Measurements from ENCODE around the gene CTU2.

DNA sequence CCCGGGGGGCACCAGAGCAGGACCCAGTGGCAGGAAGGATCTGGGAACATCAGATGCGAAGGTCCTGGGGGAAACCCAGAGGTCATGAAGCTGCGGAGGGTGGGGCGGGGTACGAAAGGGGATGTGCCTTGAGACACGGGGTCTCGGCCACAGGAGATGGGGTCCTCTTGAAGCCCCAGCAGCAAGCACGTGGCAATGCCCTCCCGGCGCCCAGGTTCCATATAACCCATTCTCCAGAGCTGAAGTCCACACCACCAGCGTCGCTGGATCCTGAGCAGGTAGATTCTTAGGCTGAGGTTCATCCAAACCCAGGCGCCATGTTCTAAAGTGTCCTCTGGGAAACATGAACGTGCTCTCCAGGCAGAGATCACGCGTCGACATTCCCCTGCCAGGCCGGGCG, 57.8 kb downstream of the CTU2 start:
- TF ChIP-seq CTCF (IDR thresholded peaks at IDR 0.05) (no peak), POLR2A (IDR thresholded peaks at IDR 0.05) (no peak), POLR2AphosphoS5 (IDR thresholded peaks at IDR 0.05) (no peak)

Data from gastroesophageal sphincter (tissue), 3 donors.